Adipose tissue (tissue), 3 donors: Measurements from ENCODE around the gene C9orf43. TPM values are rescaled to one million over a fixed set of nuclear protein-coding genes. Genes with fewer than 3 reads are reported as not detected.
A peak's percentile ranks its signal among the peaks of the same experiment; 100 is the strongest.
"Not testable (repeated sequence)": the region's sequence is repeated elsewhere in the genome, so short reads cannot be mapped to it uniquely, and the experiment has no call there.

Experiments used
- H3K27ac ChIP-seq: one replicate; pipeline ENCODE4 v1.5.1; 2013; ENCODE audit warnings: low read depth, low read length
- WGBS, 3 donors: extraction: QIAGEN DNeasy Blood & Tissue Kit; methylation state at CpG; one replicate each; pipeline ENCODE4 v1.1.7; 2013; 5-methylcytosine and 5-hydroxymethylcytosine counted together
- polyA plus RNA-seq, 3 donors: library from polyadenylated mRNA; stranded (reverse); fragments of 200-250 nt; gene quantifications; one replicate each; pipeline ENCODE4 v1.2.3, GENCODE V29; 2013
- donor health status: healthy with polysubstance abuse.
- donor health status: Bipolar disorder and iron deficiency.
- donor health status: healthy.

C9orf43 gene
- polyA plus RNA-seq: under 1 TPM; 0.24 to 0.45 (median 0.42) TPM

- H3K27ac ChIP-seq: peak within 1 kb of the TSS; percentile 67
- 0 to 1% (median 0%) methylated on average over 61 of the region's 61 CpGs for WGBS, 3 donors
Measured at GRCh38 chr9:113410207-113410864, at the start of gene C9orf43, which contains the start of gene POLE3. C9orf43 (plus strand) TSS chr9:113410747; CDS start chr9:113413494, 2,747 bp downstream. POLE3 (minus strand) TSS chr9:113410675; CDS start chr9:113410293, 382 bp downstream.

- H3K27ac ChIP-seq: no peak overlapping the region
- 63 to 79% (median 65%) methylated on average over 7 of the region's 7 CpGs for WGBS, 3 donors
Measured at GRCh38 chr9:113361304-113362018, 49.1 kb upstream of the C9orf43 start.

DNA sequence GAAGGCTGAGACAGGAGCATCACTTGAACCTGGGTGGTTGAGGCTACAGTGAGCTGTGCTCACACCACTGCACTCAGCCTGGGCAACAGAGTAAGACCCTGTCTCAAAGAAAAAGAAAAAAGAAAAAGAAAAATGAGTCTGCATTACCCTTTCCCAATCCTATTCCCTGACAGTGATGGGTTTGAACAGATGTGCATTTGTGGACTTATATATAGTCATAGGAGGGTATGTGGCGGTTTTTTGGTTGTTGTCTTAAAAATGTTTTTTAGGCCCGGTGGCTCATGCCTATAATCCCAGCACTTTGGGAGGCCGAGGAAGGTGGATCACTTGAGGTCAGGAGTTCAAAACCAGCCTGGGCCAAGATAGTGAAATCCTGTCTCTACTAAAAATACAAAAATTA, 47.2 kb upstream of the C9orf43 start:
- WGBS, 3 donors: 63 to 80% (median 78%) methylated on average over 3 of the region's 3 CpGs
- H3K27ac ChIP-seq: no peak overlapping the region

DNA sequence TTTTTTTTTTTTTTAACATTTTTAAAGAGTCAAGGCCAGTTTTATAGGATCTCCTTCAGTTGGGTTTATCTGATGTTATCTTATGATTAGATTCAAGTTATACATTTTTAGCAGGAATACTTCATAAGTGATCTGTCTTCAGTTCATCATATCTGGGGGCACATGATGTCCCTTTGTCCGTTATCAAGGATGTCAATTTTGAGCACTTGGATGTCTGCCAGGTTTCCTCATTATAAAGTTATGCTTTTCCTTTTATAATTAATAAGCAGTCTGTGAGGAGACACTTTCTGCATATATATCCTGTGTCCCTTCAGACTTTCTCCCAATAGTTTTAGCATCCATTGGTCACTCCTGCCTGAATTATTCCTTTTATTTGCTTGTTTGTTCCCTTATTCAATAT, 45.6 kb upstream of the C9orf43 start:
- 27 to 57% (median 40%) methylated on average over 1 of the region's 1 CpG for WGBS, 3 donors
- no peak overlapping the region for H3K27ac ChIP-seq

DNA sequence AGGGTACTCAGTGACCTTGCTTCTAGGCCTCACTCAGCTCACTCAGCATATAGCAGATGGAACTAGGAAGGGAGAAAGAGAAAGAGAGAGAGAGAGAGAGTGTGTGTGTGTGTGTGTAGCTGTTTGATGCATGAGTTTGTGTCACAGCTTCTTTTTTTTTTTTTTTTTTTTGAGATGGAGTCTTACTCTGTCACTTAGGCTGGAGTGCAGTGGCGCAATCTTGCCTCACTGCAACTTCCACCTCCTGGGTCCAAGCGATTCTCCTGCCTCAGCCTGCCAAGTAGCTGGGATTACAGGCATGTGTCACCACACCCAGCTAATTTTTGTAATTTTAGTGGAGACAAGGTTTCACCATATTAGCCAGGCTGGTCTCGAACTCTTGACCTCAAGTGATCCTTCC, 44.9 kb upstream of the C9orf43 start:
- 50 to 95% (median 52%) methylated on average over 3 of the region's 3 CpGs for WGBS, 3 donors
- H3K27ac ChIP-seq: not testable (repeated sequence)

DNA sequence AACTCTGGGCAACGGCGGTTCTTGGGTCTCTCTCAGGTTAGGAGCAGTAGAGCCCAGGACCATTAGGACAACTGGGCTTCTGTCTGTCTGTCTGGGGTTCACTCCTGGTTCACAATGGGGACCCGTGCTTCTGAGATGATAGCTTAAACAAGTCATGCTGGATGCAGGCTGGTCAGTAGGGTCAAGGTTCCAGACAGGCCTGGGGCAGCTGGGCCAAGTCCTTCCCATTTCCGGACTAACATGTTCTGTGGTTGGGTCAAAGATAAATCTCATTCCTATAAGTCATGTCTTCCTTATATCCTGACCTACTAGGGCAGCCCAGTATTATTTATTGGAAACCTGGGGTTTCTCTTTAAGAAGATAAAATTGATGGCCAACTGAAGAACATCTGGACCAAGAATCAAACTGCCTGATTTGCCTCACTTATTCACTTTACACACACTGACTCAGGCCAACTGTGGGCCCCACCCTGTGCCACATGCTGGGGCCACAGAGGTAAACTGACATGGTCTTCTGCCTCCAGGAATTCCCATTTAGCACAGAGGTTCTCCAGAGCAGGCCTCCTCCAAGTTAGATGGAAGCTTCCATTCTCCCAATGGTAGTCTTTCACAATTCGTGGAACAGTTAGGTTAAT, 42.1 kb upstream of the C9orf43 start:
- WGBS, 3 donors: 87 to 93% (median 90%) methylated on average over 5 of the region's 5 CpGs
- H3K27ac ChIP-seq: no peak overlapping the region

GRCh38 chr9:113368982-113369854, 41.3 kb upstream of the C9orf43 start:
- H3K27ac ChIP-seq: no peak overlapping the region
- WGBS, 3 donors: 51 to 84% (median 72%) methylated on average over 13 of the region's 13 CpGs

DNA sequence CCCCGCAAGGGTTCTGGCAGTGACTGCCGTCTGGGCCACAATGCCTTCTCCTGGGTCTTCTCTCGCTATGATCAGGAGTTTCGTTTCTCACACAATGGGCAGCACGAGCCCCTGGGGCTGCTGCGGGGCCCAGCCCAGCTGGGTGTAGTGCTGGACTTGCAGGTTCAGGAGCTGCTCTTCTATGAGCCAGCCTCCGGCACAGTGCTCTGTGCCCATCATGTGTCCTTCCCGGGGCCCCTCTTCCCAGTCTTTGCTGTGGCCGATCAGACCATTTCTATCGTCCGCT, 40.7 kb upstream of the C9orf43 start:
- 64 to 92% (median 82%) methylated on average over 11 of the region's 11 CpGs for whole genome bisulfite sequencing, 3 donors
- H3K27ac ChIP-seq: no peak overlapping the region

GRCh38 chr9:113370806-113371325, 39.7 kb upstream of the C9orf43 start:
- WGBS, 3 donors: 45 to 81% (median 74%) methylated on average over 8 of the region's 8 CpGs

DNA sequence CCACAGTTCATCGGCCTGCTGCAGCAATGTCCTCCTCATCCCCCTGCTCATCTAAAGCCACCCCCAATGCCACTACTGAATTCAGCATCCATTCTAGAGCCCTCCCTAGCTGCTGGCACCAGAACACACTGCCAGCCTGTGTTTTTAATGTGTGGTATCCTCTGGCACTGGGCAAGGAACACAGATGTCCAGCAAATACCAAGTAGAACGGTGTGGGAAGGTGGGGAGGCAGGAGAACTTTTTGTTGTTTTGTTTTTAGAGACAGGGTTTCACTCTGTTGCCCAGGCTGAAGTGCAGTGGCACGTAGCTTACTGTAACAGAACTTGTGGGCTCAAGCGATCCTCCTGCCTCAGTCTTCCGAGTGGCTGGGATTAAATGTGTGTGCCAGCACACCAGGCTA, 38.5 kb upstream of the C9orf43 start:
- no peak overlapping the region for H3K27ac ChIP-seq
- 73 to 94% (median 93%) methylated on average over 5 of the region's 5 CpGs for WGBS, 3 donors

More at GRCh38 chr9:113370806-113371325, 39.7 kb upstream of the C9orf43 start:
- H3K27ac ChIP-seq: no peak overlapping the region

- 52 to 73% (median 63%) methylated on average over 3 of the region's 3 CpGs for WGBS, 3 donors
Measured at GRCh38 chr9:113373256-113373655, 37.3 kb upstream of the C9orf43 start.

GRCh38 chr9:113373676-113374392, 36.7 kb upstream of the C9orf43 start:
- no peak overlapping the region for H3K27ac ChIP-seq
- WGBS, 3 donors: 63 to 92% (median 91%) methylated on average over 24 of the region's 24 CpGs

More at GRCh38 chr9:113373256-113373655, 37.3 kb upstream of the C9orf43 start:
- H3K27ac ChIP-seq: no peak overlapping the region

DNA sequence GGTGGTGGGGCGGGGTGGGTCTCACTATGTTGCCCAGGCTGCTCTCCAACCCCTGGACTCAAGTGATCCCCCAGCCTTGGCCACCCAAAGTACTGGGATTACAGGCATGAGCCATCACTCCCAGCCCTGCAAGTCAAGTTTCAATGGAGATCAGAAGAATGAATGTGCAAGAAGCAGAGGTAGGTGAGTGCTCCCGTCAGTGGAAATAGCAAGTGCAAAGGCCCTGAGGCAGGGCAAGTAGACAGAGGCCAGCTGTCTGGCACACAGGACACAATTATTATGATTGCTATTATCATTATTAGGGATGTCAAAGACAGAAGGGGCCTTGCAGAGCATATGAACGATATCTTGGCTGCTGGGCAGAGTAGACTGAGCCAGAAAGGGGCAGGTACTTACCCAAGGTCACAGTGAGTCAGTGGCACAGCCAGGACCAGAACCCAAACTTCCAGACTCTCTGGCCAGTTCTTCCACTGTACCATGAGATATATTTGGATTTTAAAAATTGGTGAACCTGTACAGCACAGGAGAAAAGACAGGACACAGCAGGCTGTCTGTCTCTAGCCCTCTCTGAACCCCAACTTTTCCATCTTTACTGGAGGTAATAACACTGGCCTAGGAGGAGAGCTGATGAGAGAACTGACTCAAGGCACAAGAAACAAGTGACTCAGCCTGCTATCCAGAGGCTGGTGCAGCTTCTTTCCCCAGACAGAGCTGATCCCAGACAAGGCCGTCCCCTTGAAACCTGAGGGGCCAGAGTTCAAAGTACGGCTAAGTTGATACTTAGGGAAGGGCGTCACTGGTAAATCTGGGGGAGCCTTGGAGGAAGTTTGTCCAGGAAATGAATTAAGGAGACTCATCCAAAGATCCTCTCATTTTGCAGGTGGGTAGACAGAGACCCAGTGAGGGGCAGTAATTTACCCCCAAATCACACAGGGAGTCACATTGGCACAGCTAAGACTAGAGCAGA, 35.2 kb upstream of the C9orf43 start:
- H3K27ac ChIP-seq: no peak overlapping the region
- 44 to 89% (median 88%) methylated on average over 6 of the region's 6 CpGs for WGBS, 3 donors

GRCh38 chr9:113376634-113377567, 33.6 kb upstream of the C9orf43 start, which contains the start of gene HDHD3:
HDHD3 (minus strand) TSS chr9:113376986; CDS start chr9:113374354, 2,632 bp downstream.
- H3K27ac ChIP-seq: no peak within 1 kb of the TSS
- 1 to 3% (median 2%) methylated on average over 33 to 72 of the region's 74 CpGs for WGBS, 3 donors

- WGBS, 3 donors: 22 to 68% (median 68%) methylated on average over 24 of the region's 24 CpGs
- H3K27ac ChIP-seq: not testable (repeated sequence)
Measured at GRCh38 chr9:113379094-113379828, 31.3 kb upstream of the C9orf43 start.
